Spleen (tissue), 7 donors: ENCODE data around the gene GET3.

Experiments used
- POLR2AphosphoS5 ChIP-seq, 3 donors: sonication (generic); formaldehyde crosslinking; IDR thresholded peaks; one replicate each; pipeline ENCODE4 v1.5.1; 2017; ENCODE audit warnings: antibody characterized with exemption in 3 of 3
- TF ChIP-seq, protein P1 (sequence below), 11 experiments: fragments of 200-600 bp in 7 of 11; fragments of 450-650 bp in 4 of 11; sonication (generic) in 4 of 11; IDR thresholded peaks in 8 of 11; conservative IDR thresholded peaks in 3 of 11; 1 replicate in 7 of 11; 2 replicates in 4 of 11; pipeline versions ENCODE4 v1.4.0 to v1.8.0; 2016 to 2021; ENCODE audit warnings: antibody characterized with exemption in 11 of 11, inconsistent platforms in 4 of 11, mild to moderate bottlenecking in 1 of 11
- donor health status: DM: no; HTN: no; CAD: no; lungs with moderate emphysema.
- donor health status: DM: no; HTN: no; CAD: no.
- donor health status: DM: no; HTN: no; CAD: no.

GRCh38 chr19:12723641-12724426 is 13.5 kb upstream of the GET3 start, which contains the start of gene TNPO2:
- TF ChIP-seq, protein P1, sequence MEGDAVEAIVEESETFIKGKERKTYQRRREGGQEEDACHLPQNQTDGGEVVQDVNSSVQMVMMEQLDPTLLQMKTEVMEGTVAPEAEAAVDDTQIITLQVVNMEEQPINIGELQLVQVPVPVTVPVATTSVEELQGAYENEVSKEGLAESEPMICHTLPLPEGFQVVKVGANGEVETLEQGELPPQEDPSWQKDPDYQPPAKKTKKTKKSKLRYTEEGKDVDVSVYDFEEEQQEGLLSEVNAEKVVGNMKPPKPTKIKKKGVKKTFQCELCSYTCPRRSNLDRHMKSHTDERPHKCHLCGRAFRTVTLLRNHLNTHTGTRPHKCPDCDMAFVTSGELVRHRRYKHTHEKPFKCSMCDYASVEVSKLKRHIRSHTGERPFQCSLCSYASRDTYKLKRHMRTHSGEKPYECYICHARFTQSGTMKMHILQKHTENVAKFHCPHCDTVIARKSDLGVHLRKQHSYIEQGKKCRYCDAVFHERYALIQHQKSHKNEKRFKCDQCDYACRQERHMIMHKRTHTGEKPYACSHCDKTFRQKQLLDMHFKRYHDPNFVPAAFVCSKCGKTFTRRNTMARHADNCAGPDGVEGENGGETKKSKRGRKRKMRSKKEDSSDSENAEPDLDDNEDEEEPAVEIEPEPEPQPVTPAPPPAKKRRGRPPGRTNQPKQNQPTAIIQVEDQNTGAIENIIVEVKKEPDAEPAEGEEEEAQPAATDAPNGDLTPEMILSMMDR (IDR thresholded peaks at IDR 0.05 in 8 of 11, conservative IDR thresholded peaks at IDR 0.05 in 3 of 11): no peak
- TF ChIP-seq POLR2AphosphoS5 (IDR thresholded peaks at IDR 0.05): peak; percentile 44 to 61 (median 54)
